DMS79 (cell line): ENCODE measurements around the gene KRTAP10-12.

Source experiments
- DNase-seq: peaks from one replicate; lab custom pipeline; 2025; lab: John Stamatoyannopoulos, UW

KRTAP10-12 gene

DNA sequence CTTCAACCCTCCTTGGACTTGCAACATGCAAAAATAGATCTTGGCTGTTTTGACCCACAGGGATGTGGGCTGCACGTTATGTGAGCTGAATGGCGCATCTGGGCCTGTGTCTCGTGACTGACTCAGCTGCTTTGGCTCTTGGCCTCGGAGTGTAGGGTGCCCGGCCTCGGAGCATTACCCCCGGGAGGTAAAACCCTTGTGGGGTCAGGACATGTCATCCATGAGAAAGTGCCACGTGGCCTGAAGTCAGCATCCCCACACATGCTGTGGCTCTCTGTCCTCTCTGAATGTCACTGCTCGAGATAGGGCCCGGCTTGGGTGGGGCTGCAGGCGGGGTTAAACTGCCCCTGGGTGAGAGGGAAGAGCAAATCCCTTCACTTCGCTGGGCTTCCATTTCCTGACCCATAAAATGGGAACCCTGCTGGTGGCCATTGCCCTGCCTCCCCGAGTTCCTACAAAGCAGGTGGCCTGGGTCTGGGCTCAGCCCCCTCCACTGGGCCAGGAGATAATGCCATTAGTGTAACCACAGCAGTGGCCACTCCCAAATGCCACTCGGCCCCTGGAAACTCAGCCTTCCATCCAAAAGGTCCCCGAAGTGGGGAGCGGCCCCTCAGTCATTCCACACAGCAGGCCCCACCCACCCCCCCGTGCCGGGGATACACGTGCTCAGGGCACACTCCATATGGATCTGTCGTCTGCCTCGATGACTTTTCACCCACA is 37.2 kb downstream of the KRTAP10-12 start:
- DNase-seq, result no peak

DNA sequence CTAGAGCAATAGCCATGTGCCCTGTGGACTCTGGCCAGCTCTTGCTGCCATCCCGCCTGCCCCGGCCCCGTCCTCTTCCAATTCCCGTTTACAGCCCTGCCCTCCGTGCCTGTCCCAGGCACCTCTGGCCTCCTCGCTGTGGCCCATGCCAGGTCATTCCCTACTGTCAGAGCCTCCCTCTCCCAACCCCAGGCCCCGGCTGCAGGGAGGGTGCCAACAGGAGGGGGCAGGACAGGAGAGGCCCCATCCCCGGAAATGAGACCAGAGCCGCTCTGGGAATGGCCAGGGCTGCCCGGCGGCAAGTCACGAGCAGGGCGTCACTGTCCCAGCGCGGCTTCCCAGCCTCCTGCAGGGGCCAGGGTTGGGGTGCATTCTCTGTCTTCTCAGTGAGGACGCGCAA is 37.9 kb downstream of the KRTAP10-12 start:
- DNase-seq, result no peak

- DNase-seq, result no peak
Measured at GRCh38 chr21:44735821-44736220, 38.8 kb downstream of the KRTAP10-12 start.

DNA sequence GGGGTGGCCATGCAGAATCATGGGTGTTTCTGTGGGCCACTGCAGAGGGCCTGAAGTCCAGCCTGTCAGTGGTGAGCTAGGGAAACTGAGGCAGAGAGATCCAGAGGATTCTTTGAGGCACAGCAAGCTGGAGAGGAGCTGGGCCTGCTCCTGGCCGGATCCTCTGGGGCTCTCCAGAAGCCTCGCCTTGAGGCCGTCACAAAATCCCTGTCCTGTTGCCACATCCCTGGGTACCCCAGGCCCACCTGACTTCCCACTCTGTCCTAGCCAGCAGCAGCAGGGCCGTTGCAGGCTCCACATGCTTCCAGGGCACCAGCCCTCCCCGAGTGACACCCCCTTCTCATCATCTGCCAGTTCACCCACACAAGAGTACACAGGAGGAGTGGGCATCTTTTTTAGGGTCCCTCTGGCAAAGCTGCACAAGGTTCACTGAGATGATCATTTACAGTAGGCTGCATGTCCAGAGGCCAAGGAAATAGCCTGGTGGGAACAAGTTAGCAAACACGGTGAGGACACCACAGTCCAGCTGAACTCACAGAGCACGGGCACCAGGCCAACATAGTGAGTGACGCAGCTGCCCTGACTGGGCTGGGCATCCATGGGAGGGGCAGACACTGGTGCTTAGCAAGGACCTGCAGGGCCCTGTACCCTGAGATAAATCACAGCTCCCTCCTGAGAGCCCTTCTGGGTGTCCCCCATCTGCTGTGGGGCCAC is 39.5 kb downstream of the KRTAP10-12 start:
- DNase-seq, result no peak

GRCh38 chr21:44737706-44738354 is 40.9 kb downstream of the KRTAP10-12 start:
- no peak for DNase-seq

- DNase-seq, result no peak
Measured at GRCh38 chr21:44738621-44739020, 41.6 kb downstream of the KRTAP10-12 start.

DNA sequence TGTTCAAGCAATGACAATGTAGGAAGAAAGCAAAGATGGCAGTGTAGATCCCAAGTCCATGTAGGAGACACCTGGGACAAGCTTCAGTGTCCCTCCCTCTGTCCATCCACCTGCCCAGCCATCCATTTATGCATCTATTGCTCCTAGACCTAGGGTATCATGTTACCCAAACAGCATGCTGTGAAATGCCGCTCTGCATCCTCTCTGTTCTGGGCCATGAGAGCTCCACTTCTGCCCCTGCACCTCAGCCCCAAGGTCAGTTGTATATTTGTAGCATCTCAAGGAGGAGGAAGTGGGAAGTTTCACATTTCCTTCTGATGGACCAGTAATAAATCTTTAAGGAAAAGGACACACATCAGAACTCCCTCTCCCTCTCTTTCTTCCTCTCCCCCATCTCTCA is 42.3 kb downstream of the KRTAP10-12 start:
- no peak for DNase-seq

DNA sequence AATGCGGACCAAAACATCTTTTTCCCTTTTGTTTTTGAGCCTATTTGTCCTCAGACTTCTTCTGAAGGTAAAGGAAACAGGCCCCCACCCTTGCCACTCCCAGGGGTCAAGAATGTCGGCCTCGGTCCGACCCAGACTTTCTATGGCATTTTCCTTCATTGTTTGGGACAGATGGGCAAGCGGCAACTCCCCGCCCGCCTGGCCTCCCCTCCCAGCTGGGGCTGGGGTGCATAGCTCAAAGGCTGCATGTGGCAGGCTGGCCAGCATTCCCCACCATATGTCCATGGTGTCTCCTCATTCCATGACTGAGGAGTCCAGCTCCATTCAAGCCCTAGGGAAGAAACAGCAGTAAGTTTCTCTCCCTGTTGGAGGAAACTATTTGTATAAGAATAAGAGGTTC is 43.8 kb downstream of the KRTAP10-12 start:
- DNase-seq, result no peak

DNA sequence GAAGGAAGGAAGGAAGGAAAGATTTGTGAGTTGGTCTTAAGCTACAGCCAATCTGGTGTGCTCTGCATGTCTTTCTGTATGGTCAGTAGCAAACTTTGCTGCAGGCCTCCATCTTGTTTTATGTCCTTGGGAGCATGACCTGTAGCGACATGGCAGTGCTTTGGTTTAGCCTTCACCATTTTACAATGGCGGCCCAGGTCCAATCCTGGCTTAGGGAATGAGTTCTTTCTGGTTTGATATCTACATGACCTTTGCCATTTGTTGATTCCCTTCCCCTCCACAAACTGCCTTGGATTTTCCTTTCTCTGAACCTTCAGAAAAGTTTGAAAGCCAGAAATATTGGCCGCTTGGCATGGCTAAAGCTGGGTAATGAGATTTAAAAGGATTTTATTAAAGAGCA is 44.9 kb downstream of the KRTAP10-12 start:
- DNase-seq, result no peak

GRCh38 chr21:44742418-44743153 is 45.6 kb downstream of the KRTAP10-12 start:
- DNase-seq, result no peak
